SK-N-SH (cell line): ENCODE data around the gene SCGB3A1. TPM values are rescaled to one million over a fixed set of nuclear protein-coding genes. Genes with fewer than 3 reads are reported as not detected.

ENCODE experiments used
- CTCF ChIA-PET: fragments of 300-600, 350-600 bp; formaldehyde crosslinking; extraction: SDS; loops from one replicate; lab custom pipeline; 2021; lab: Yijun Ruan, JAX
- POLR2A ChIA-PET: fragments of 350-600 bp; sonication (Branson Sonifier 250); formaldehyde crosslinking; extraction: SDS; loops from one replicate; lab custom pipeline; 2020; ENCODE audit warnings: antibody characterized with exemption, inconsistent platforms; lab: Yijun Ruan, JAX
- DNase-seq: peaks from one replicate; pipeline ENCODE4 v3.0.0; 2012
- H2AFZ ChIP-seq: fragments of 200-600 bp; sonication (generic); 2 replicates; pipeline ENCODE4 v1.8.1; 2016; ENCODE audit warnings: antibody characterized with exemption, mild to moderate bottlenecking, low read depth
- H3F3A ChIP-seq: fragments of 200-600 bp; sonication (generic); replicated peaks from 2 replicates; pipeline ENCODE3; 2016; ENCODE audit warnings: antibody characterized with exemption, mild to moderate bottlenecking; ENCODE audit not compliant: insufficient read depth
- H3K27ac ChIP-seq, 2 experiments: fragments of 200-500 bp in 1 of 2; fragments of 200-600 bp in 1 of 2; sonication (Bioruptor generic) in 1 of 2; sonication (generic), shearing (Covaris generic) in 1 of 2; 2 replicates each; pipeline versions ENCODE4 v1.5.1 to v1.6.1; 2014 to 2016; ENCODE audit warnings: low read depth in 2 of 2, inconsistent platforms in 1 of 2, low read length in 1 of 2, mild to moderate bottlenecking in 1 of 2, mixed read lengths in 1 of 2
- H3K27me3 ChIP-seq: fragments of 200-600 bp; sonication (generic), shearing (Covaris generic); 2 replicates; pipeline ENCODE4 v1.6.1; 2016; ENCODE audit warnings: mixed run types; ENCODE audit not compliant: insufficient read depth
- H3K36me3 ChIP-seq, 2 experiments: fragments of 200-500 bp in 1 of 2; fragments of 200-600 bp in 1 of 2; sonication (Bioruptor generic) in 1 of 2; sonication (generic) in 1 of 2; replicated peaks in 1 of 2; 2 replicates each; pipeline versions ENCODE3 to v1.5.1; 2014 to 2016; ENCODE audit warnings: low read length in 1 of 2, mild to moderate bottlenecking in 1 of 2; ENCODE audit not compliant: insufficient read depth in 2 of 2, control insufficient read depth in 1 of 2
- H3K4me1 ChIP-seq, 2 experiments: fragments of 200-500 bp in 1 of 2; fragments of 200-600 bp in 1 of 2; sonication (Bioruptor generic) in 1 of 2; sonication (generic), shearing (Covaris generic) in 1 of 2; 2 replicates each; pipeline versions ENCODE4 v1.5.1 to v1.6.1; 2014 to 2016; ENCODE audit warnings: low read depth in 1 of 2, low read length in 1 of 2, mixed run types in 1 of 2; ENCODE audit not compliant: insufficient read depth in 2 of 2, control insufficient read depth in 1 of 2
- H3K4me2 ChIP-seq: fragments of 200-600 bp; sonication (generic), shearing (Covaris generic); 2 replicates; pipeline ENCODE4 v1.6.1; 2017; ENCODE audit warnings: mixed run types
- H3K4me3 ChIP-seq, 2 experiments: fragments of 200-500 bp in 1 of 2; fragments of 200-600 bp in 1 of 2; sonication (Bioruptor generic) in 1 of 2; sonication (generic), shearing (Covaris generic) in 1 of 2; 2 replicates each; pipeline versions ENCODE4 v1.5.1 to v1.8.1; 2014 to 2016; ENCODE audit warnings: low read depth in 2 of 2, inconsistent platforms in 1 of 2, low read length in 1 of 2, mild to moderate bottlenecking in 1 of 2, mixed read lengths in 1 of 2, moderate library complexity in 1 of 2
- H3K79me2 ChIP-seq: fragments of 200-600 bp; sonication (generic); 2 replicates; pipeline ENCODE4 v1.8.1; 2017; ENCODE audit warnings: mild to moderate bottlenecking; ENCODE audit not compliant: insufficient read depth
- H3K9ac ChIP-seq: fragments of 200-600 bp; sonication (generic); 2 replicates; pipeline ENCODE4 v1.6.1; 2017; ENCODE audit warnings: mixed run types
- H3K9me2 ChIP-seq: fragments of 200-600 bp; sonication (generic); 2 replicates; pipeline ENCODE4 v1.6.1; 2017; ENCODE audit warnings: mixed run types
- H3K9me3 ChIP-seq: fragments of 200-600 bp; sonication (generic); 2 replicates; pipeline ENCODE4 v1.6.1; 2017; ENCODE audit warnings: mixed run types, mild to moderate bottlenecking, moderate library complexity
- H4K20me1 ChIP-seq: fragments of 200-600 bp; sonication (generic); 2 replicates; pipeline ENCODE4 v1.6.1; 2017; ENCODE audit warnings: mild to moderate bottlenecking, mixed run types; ENCODE audit not compliant: insufficient read depth
- CHD2 ChIP-seq: fragments of 150-350 bp; IDR thresholded peaks from 2 replicates; pipeline ENCODE4 v1.6.1; 2018; ENCODE audit warnings: low read length; ENCODE audit not compliant: partially characterized antibody
- EP300 ChIP-seq, 2 experiments: IDR thresholded peaks; 2 replicates each; pipeline versions ENCODE4 v1.4.0 to v1.6.1; 2012; ENCODE audit warnings: borderline replicate concordance in 1 of 2, low read depth in 1 of 2, low read length in 1 of 2
- GABPA ChIP-seq: IDR thresholded peaks from 2 replicates; pipeline ENCODE4 v1.4.0; 2012; ENCODE audit warnings: low read depth, mild to moderate bottlenecking
- IRF3 ChIP-seq: fragments of 150-350 bp; IDR thresholded peaks from 2 replicates; pipeline ENCODE4 v1.6.1; 2016; ENCODE audit warnings: mild to moderate bottlenecking, low read depth, low read length
- MEF2A ChIP-seq: IDR thresholded peaks from 2 replicates; pipeline ENCODE4 v1.4.0; 2012; ENCODE audit warnings: low read depth, borderline replicate concordance
- MXI1 ChIP-seq: IDR thresholded peaks from 2 replicates; pipeline ENCODE4 v1.6.1; 2012; ENCODE audit warnings: mild to moderate bottlenecking, low read depth, low read length, improper control_type of control experiment
- POLR2AphosphoS5 ChIP-seq: IDR thresholded peaks from 2 replicates; pipeline ENCODE4 v1.6.1; 2012; ENCODE audit warnings: low read depth, low read length
- RAD21 ChIP-seq: IDR thresholded peaks from 2 replicates; pipeline ENCODE4 v1.6.1; 2012; ENCODE audit warnings: mild to moderate bottlenecking, low read length
- RCOR1 ChIP-seq: fragments of 150-350 bp; IDR thresholded peaks from 2 replicates; pipeline ENCODE4 v1.6.1; 2017; ENCODE audit warnings: antibody characterized with exemption, low read length
- RXRA ChIP-seq: IDR thresholded peaks from 2 replicates; pipeline ENCODE4 v1.4.0; 2012; ENCODE audit warnings: low read depth, mild to moderate bottlenecking, borderline replicate concordance
- SIN3A ChIP-seq: IDR thresholded peaks from 2 replicates; pipeline ENCODE4 v1.6.1; 2012; ENCODE audit warnings: low read depth, mild to moderate bottlenecking, low read length, moderate library complexity, borderline replicate concordance
- SMC3 ChIP-seq: IDR thresholded peaks from 2 replicates; pipeline ENCODE4 v1.6.1; 2012; ENCODE audit warnings: low read depth, low read length, improper control_type of control experiment
- TAF1 ChIP-seq: IDR thresholded peaks from 2 replicates; pipeline ENCODE4 v1.6.1; 2012; ENCODE audit warnings: low read depth, mild to moderate bottlenecking, low read length, moderate library complexity, borderline replicate concordance
- TEAD4 ChIP-seq: IDR thresholded peaks from 2 replicates; pipeline ENCODE4 v1.4.0; 2012; ENCODE audit warnings: mild to moderate bottlenecking, borderline replicate concordance; ENCODE audit not compliant: insufficient read depth
- USF1 ChIP-seq: IDR thresholded peaks from 2 replicates; pipeline ENCODE4 v1.4.0; 2012; ENCODE audit warnings: low read depth, borderline replicate concordance
- ZBTB33 ChIP-seq: IDR thresholded peaks from 2 replicates; pipeline ENCODE4 v1.4.0; 2012; ENCODE audit warnings: low read depth, borderline replicate concordance
- WGBS: methylation state at CpG from one replicate; pipeline ENCODE4 v1.1.6; 2017; ENCODE audit warnings: low lambda C conversion rate; 5-methylcytosine and 5-hydroxymethylcytosine counted together
- polyA plus RNA-seq, 3 experiments: library from polyadenylated mRNA; depleted of rRNA; stranded (reverse); fragments of >200 nt; gene quantifications; 2 replicates each; pipeline ENCODE4 v1.2.3, GENCODE V29; 2012

Gene SCGB3A1
- polyA plus RNA-seq, 1 of the 3 experiments (the other 2 are of a cell fraction) = not detected

GRCh38 chr5:180621311-180621710 lies 30.0 kb upstream of the SCGB3A1 start:
- no peak overlapping the region for H3K9ac ChIP-seq
- H3K9me3 ChIP-seq = no peaks in the 10 kb centered on the region
- H4K20me1 ChIP-seq = no peaks in the 10 kb centered on the region
- POLR2A ChIA-PET = no interaction called here
- H3K79me2 ChIP-seq = no peaks in the 10 kb centered on the region
- CTCF ChIA-PET = interaction anchor here (1.0 kb wide), 1 partner anchor 15 kb away, joined by 3 read pairs; no protein-coding TSS in a partner anchor
- H3F3A ChIP-seq = no peaks in the 10 kb centered on the region
- H3K4me3 ChIP-seq = no peak overlapping the region
- DNase-seq = no peak
- no peaks in the 10 kb centered on the region for H3K9me2 ChIP-seq
- TF ChIP-seq RAD21 (no peak), GABPA (no peak), EP300 (IDR thresholded peaks at IDR 0.05; ENCODE audit: borderline replicate concordance in 1 of 2, low read depth in 1 of 2, low read length in 1 of 2) (no peak), MXI1 (no peak), TEAD4 (no peak), MEF2A (no peak), CHD2 (no peak), SIN3A (no peak), POLR2AphosphoS5 (no peak), ZBTB33 (no peak), SMC3 (no peak), RCOR1 (no peak), RXRA (no peak), TAF1 (no peak)
- no peak overlapping the region for H3K4me2 ChIP-seq
- H3K27ac ChIP-seq = no peak overlapping the region
- H2AFZ ChIP-seq = no peak overlapping the region
- no peaks in the 10 kb centered on the region for H3K4me1 ChIP-seq
- H3K27me3 ChIP-seq = peaks cover 18% of the 10 kb centered on the region
- no peaks in the 10 kb centered on the region for H3K36me3 ChIP-seq
- WGBS = 91% methylated on average over 17 of the region's 32 CpGs

- Histone ChIP-seq H3K36me3 (no peaks in the 10 kb centered on the region), H2AFZ (no peak overlapping the region), H3K27ac (no peak overlapping the region), H3F3A (no peaks in the 10 kb centered on the region), H3K9me3 (no peaks in the 10 kb centered on the region), H3K4me3 (no peak overlapping the region), H3K79me2 (no peaks in the 10 kb centered on the region), H3K4me1 (no peaks in the 10 kb centered on the region), H3K9me2 (no peaks in the 10 kb centered on the region), H3K4me2 (no peak overlapping the region), H3K27me3 (peaks cover 18% of the 10 kb centered on the region), H3K9ac (no peak overlapping the region), H4K20me1 (no peaks in the 10 kb centered on the region)
- POLR2A ChIA-PET = no interaction called here
- DNase-seq = no peak
- WGBS = 55% methylated on average over 5 of the region's 14 CpGs
- no peak for TF ChIP-seq MXI1
- TF ChIP-seq USF1 = no peak
- no peak for TF ChIP-seq ZBTB33
- no peak for TF ChIP-seq IRF3
- CTCF ChIA-PET = interaction anchor here (1.3 to 2.1 kb wide), 7 partner anchors 9 to 343 kb away, joined by 3 to 43 read pairs (median 6); no protein-coding TSS in a partner anchor
Measured at GRCh38 chr5:180620014-180620413, 28.7 kb upstream of the SCGB3A1 start.
